PFSK-1 (cell line): Measurements from ENCODE around the gene ZDHHC14.

Experiments
- POLR2AphosphoS5 ChIP-seq: IDR thresholded peaks from 2 replicates; pipeline ENCODE4 v1.6.1; 2012; ENCODE audit warnings: low read depth, mild to moderate bottlenecking, control low read depth, low read length, moderate library complexity
- TAF1 ChIP-seq: IDR thresholded peaks from 2 replicates; pipeline ENCODE4 v1.6.1; 2012; ENCODE audit warnings: low read length, control low read depth, borderline replicate concordance; ENCODE audit not compliant: insufficient read depth
- TF ChIP-seq, protein P1 (sequence below), 2 experiments: IDR thresholded peaks; 2 replicates each; pipeline versions ENCODE4 v1.6.1 to v1.8.0; 2011 to 2012; ENCODE audit warnings: low read depth in 2 of 2, low read length in 2 of 2, control low read depth in 1 of 2, inconsistent platforms in 1 of 2, mild to moderate bottlenecking in 1 of 2, moderate library complexity in 1 of 2; ENCODE audit not compliant: insufficient read depth in 1 of 2

GRCh38 chr6:157487110-157487773 is 106.3 kb downstream of the ZDHHC14 start:
- TF ChIP-seq, protein P1, sequence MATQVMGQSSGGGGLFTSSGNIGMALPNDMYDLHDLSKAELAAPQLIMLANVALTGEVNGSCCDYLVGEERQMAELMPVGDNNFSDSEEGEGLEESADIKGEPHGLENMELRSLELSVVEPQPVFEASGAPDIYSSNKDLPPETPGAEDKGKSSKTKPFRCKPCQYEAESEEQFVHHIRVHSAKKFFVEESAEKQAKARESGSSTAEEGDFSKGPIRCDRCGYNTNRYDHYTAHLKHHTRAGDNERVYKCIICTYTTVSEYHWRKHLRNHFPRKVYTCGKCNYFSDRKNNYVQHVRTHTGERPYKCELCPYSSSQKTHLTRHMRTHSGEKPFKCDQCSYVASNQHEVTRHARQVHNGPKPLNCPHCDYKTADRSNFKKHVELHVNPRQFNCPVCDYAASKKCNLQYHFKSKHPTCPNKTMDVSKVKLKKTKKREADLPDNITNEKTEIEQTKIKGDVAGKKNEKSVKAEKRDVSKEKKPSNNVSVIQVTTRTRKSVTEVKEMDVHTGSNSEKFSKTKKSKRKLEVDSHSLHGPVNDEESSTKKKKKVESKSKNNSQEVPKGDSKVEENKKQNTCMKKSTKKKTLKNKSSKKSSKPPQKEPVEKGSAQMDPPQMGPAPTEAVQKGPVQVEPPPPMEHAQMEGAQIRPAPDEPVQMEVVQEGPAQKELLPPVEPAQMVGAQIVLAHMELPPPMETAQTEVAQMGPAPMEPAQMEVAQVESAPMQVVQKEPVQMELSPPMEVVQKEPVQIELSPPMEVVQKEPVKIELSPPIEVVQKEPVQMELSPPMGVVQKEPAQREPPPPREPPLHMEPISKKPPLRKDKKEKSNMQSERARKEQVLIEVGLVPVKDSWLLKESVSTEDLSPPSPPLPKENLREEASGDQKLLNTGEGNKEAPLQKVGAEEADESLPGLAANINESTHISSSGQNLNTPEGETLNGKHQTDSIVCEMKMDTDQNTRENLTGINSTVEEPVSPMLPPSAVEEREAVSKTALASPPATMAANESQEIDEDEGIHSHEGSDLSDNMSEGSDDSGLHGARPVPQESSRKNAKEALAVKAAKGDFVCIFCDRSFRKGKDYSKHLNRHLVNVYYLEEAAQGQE (IDR thresholded peaks at IDR 0.05; ENCODE audit: insufficient read depth in 1 of 2, low read depth in 2 of 2, low read length in 2 of 2): no peak
- TF ChIP-seq POLR2AphosphoS5 (no peak), TAF1 (no peak)
